Measurements from ENCODE around the gene SCARB1.

SCARB1 gene

DNA sequence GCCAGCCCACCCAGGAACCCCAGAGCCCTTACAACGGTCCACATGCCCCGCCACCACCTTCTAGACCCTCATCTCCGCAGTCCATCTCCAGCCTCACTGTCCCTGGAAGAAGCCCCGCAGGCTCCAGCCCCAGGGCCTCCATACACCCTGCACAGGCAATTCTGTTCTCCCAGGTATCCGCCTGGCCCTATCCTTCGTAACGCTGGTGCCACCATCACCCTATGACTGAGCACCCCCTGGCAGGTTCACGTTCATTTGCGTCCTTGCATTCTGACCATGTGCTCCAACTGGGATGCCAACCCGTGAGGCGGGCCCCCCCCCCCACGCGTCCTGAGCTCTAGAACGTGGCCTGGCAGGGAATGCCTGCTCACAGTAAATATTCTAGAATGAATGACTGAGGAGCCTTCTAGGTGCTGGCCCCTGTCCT is 675 bp upstream of the SCARB1 start:
- no peak for DNase-seq

- DNase-seq = peak; percentile 49 to 77 (median 64)
Observed at GRCh38 chr12:124862768-124863415, 772 bp downstream of the SCARB1 start.

- DNase-seq = no peak
Observed at GRCh38 chr12:124861898-124862676, 1.6 kb downstream of the SCARB1 start.

- no peak for DNase-seq
Observed at GRCh38 chr12:124861492-124861891, 2.2 kb downstream of the SCARB1 start.

GRCh38 chr12:124857921-124858461 is 5.7 kb downstream of the SCARB1 start:
- no peak for DNase-seq

GRCh38 chr12:124856842-124857178 is 6.9 kb downstream of the SCARB1 start:
- no peak for DNase-seq

GRCh38 chr12:124856132-124856841 is 7.4 kb downstream of the SCARB1 start:
- DNase-seq = peak; percentile 24 to 60 (median 51)

DNA sequence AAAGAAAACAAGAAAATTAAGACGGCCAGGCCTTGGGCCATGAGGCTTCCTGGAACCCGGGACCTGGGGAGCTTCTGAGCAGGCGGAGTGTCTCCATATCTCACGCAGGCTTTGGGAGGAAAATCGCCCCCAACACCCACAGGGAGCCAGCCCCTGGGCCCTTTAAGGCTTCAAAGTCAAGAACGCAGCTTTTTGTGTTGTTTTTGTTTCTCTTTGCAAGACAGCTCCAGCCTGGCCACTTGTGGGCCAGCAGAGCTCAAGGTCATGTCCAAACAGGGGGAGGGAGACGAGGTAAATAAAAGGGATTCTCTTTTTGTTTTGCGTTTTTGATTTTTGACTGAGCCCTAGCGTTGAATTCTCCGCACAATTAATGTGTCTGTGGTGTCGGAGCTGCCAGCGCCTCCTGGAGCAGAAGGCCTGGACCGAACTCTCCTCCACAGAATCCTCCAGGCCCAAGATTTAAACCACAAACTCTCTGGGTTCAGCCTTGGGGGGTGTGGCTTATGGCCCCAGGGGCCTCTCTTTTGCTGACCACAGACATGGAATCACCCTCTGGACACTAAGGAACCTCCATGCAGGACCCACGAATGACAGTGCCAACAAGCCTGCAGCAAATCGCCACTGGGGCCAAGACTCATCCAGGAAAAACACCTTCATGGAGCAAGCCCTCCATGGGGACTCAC is 8.2 kb downstream of the SCARB1 start:
- no peak for DNase-seq

DNA sequence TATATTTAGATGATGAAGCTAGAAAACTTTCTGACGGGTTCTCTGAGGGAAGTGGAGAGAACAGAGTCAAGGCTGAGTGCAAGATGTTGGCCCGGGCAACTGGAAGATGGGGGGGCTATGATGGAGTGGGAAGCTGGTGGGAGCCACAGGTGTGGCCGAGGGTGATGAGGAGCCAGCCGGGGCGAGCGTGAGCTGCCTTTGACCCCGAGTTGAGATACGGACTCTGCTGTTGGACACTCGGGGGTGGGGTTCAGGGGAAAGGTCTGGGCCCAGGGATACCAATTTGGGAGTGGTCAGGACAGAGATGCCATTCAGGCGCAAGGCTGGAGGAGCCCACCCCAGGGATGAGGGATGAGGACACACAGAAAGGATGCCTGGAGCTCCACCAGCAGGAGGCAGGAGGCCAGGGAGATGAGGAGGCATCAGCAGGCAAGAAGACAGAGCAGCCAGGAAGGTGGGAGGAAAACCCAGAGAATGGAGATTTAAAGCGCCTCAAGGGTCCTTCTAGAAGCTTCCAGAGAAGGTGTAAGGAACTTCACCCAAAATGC is 9.0 kb downstream of the SCARB1 start:
- DNase-seq = no peak

- DNase-seq = no peak
Observed at GRCh38 chr12:124853781-124854636, 9.7 kb downstream of the SCARB1 start.

DNA sequence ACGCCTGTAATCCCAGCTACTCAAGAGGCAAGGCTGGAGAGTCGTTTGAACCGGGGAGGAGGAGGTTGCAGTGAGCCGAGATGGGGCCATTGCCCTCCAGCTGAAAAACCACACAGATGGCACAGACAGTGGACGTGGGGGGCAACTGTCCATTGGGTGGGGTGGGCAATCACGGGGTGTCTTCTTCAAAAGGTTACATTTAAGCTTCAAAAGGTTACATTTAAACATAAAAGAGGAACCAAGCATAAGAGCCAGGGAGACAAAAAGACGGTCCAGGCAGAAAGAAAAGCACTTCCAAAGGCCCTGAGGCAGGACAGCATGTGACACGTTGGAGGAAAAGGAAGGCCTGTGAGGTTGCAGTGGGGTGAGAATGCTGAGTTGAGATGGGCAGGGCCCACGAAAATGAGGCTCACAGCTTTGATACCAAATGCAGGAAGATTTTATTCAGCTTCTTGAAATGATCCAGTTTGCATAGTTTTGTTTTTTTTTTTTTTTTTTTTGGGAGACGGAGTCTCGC is 10.7 kb downstream of the SCARB1 start:
- DNase-seq = peak; percentile 68 to 86 (median 78)

DNA sequence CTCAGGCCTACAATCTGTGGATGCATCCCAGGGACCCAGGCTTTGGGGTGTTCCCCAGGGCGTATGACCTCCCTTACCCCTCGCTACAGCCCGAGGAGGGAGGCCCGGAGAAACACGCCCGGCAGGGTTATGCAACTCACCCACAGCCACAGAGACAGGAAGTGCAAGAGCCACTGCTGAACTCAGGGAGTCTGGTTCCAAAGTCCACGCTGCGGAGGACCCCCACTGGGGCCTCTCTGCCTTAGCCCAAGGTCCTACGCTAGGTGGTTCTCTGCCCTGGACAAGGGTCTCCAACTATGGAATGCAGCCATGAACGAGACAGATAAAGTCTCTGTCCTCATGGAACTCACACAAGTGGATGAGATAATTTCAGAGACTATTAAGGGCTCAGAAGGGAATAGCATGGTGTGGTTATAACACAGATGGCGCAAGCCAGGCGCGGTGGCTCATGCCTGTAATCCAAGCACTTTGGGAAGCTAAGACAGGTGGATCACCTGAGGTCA is 11.3 kb downstream of the SCARB1 start:
- DNase-seq = peak; percentile 75 to 90 (median 87)

- no peak for DNase-seq
Observed at GRCh38 chr12:124851342-124851741, 12.3 kb downstream of the SCARB1 start.

DNA sequence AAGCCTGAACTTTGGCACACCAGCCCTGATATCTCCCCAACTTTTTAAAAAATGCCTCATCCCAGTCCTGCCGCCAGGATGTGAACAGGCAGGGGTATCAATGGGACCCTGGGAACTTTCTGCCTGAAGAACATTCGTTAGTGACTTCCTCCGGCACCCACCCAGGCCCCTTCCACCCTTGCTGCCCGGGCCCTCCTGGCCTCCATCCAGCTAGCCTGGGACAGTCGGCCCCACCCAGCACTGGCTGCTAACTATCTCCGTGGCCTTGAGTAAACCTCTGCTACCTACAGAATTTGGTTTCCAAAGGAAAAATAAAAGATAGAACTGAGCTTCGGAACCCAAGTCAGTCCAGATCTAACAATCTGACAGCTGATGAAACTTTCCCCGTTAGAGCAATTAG is 14.3 kb downstream of the SCARB1 start:
- no peak for DNase-seq

GRCh38 chr12:124848621-124849380 is 14.9 kb downstream of the SCARB1 start:
- no peak for DNase-seq

- DNase-seq = no peak
Observed at GRCh38 chr12:124847113-124848074, 16.3 kb downstream of the SCARB1 start.

GRCh38 chr12:124844411-124845397 is 19.0 kb downstream of the SCARB1 start:
- no peak for DNase-seq

All from suppressor macrophage (primary cell).